Measurements from ENCODE around the gene CALD1.

Gene CALD1

DNA sequence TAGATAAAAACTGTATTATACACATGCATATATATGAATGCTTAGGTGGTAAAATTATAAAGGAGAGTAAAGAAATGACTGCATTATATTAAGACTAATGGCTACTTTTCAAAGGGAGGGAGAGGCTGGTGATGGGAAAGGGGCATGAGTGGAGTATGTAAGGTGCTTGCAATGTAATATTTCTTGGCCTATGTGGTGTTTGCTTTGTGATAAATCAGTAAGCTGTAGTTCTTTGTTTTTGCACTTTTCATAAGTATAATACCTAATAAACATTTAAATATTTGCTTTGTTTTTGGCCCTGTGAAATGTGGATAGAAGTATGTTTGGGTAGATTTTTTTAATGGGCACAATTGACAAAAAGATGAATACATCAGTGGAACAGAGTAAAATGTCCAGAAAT, 232.8 kb downstream of the CALD1 start:
- H3K36me3 Mint-ChIP-seq (ENCODE audit: low read depth) = peaks cover 2% of the 10 kb centered on the region
- ATAC-seq (no peak), DNase-seq (no peak)
- H3K27me3 Mint-ChIP-seq = no peaks in the 10 kb centered on the region
- H3K4me3 Mint-ChIP-seq = no peak overlapping the region
- no peak overlapping the region for H3K27ac Mint-ChIP-seq
- peaks cover 9% of the 10 kb centered on the region for H3K9me3 Mint-ChIP-seq
- no peaks in the 10 kb centered on the region for H3K4me1 Mint-ChIP-seq

Data from activated naive CD8-positive, alpha-beta T cell treated with anti-CD3 and anti-CD28 coated beads, Interleukin-2, amount 50 U/mL, for 24 hours (primary cell).